Fibroblast of lung (primary cell): ENCODE data around the gene TH. TPM values are rescaled to one million over a fixed set of nuclear protein-coding genes. Genes with fewer than 3 reads are reported as not detected.

Experiments used
- DNase-seq, 2 donors: peaks; one replicate each; pipeline versions ENCODE4 v3.0.0 to v3.0.0-alpha.2; 2010; ENCODE audit warnings: low read depth in 2 of 2
- H2AFZ ChIP-seq: 2 replicates; pipeline ENCODE4 v1.5.1; 2012; ENCODE audit warnings: low read length, control low read depth, inconsistent platforms
- H3K27ac ChIP-seq: 2 replicates; pipeline ENCODE4 v1.5.1; 2011; ENCODE audit warnings: low read length, control low read depth; ENCODE audit not compliant: insufficient read depth
- H3K27me3 ChIP-seq: 2 replicates; pipeline ENCODE4 v1.5.1; 2011; ENCODE audit warnings: mild to moderate bottlenecking, low read length; ENCODE audit not compliant: control insufficient read depth, insufficient read depth
- H3K36me3 ChIP-seq: 2 replicates; pipeline ENCODE4 v1.5.1; 2011; ENCODE audit warnings: low read length; ENCODE audit not compliant: control insufficient read depth, insufficient read depth
- H3K4me1 ChIP-seq: 2 replicates; pipeline ENCODE4 v1.5.1; 2011; ENCODE audit warnings: low read length; ENCODE audit not compliant: control insufficient read depth, insufficient read depth; ENCODE audit errors: extremely low read depth
- H3K4me2 ChIP-seq: 2 replicates; pipeline ENCODE4 v1.5.1; 2011; ENCODE audit warnings: low read length, control low read depth; ENCODE audit not compliant: insufficient read depth; ENCODE audit errors: extremely low read depth
- H3K4me3 ChIP-seq, 4 experiments: fragments of 200-600 bp in 1 of 4; sonication (generic) in 1 of 4; replicated peaks in 1 of 4; 2 replicates each; pipeline ENCODE4 v1.5.1; 2011 to 2016; ENCODE audit warnings: low read length in 4 of 4, low read depth in 3 of 4, mild to moderate bottlenecking in 3 of 4, control low read depth in 2 of 4, inconsistent platforms in 1 of 4, mixed read lengths in 1 of 4; ENCODE audit not compliant: insufficient read depth in 1 of 4; ENCODE audit errors: control extremely low read depth in 1 of 4
- H3K79me2 ChIP-seq: 2 replicates; pipeline ENCODE4 v1.5.1; 2012; ENCODE audit warnings: mild to moderate bottlenecking, low read length, inconsistent platforms; ENCODE audit not compliant: control insufficient read depth, insufficient read depth
- H3K9ac ChIP-seq: 2 replicates; pipeline ENCODE4 v1.5.1; 2011; ENCODE audit warnings: mild to moderate bottlenecking, low read length, control low read depth; ENCODE audit not compliant: insufficient read depth
- H3K9me3 ChIP-seq: 2 replicates; pipeline ENCODE4 v1.5.1; 2012; ENCODE audit warnings: low read depth, low read length; ENCODE audit not compliant: control insufficient read depth, insufficient read depth
- H4K20me1 ChIP-seq: 2 replicates; pipeline ENCODE4 v1.5.1; 2011; ENCODE audit warnings: low read length; ENCODE audit not compliant: control insufficient read depth, insufficient read depth; ENCODE audit errors: extremely low read depth
- EZH2 ChIP-seq: IDR thresholded peaks from 2 replicates; pipeline ENCODE4 v1.5.1; 2012; ENCODE audit warnings: low read length, control low read depth, mild to moderate bottlenecking; ENCODE audit errors: missing control alignments
- polyA plus RNA-seq, 2 donors: library from polyadenylated mRNA; depleted of rRNA in 1 of 2; stranded (reverse) in 1 of 2; unstranded in 1 of 2; fragments of >200 nt; gene quantifications; 2 replicates each; pipeline ENCODE4 v1.2.1, GENCODE V29; 2011 to 2012; ENCODE audit warnings: missing spikeins in 1 of 2
- total RNA-seq: library from RNA; depleted of rRNA; stranded (reverse); fragments of >200 nt; gene quantifications from 2 replicates; pipeline ENCODE4 v1.2.1, GENCODE V29; 2014
- TF ChIP-seq, protein P1 (sequence below), 2 donors: IDR thresholded peaks in 1 of 2; conservative IDR thresholded peaks in 1 of 2; 1 replicate in 1 of 2; 2 replicates in 1 of 2; pipeline ENCODE4 v1.5.1; 2011 to 2012; ENCODE audit warnings: low read length in 2 of 2, control low read depth in 1 of 2, inconsistent platforms in 1 of 2, low read depth in 1 of 2, mild to moderate bottlenecking in 1 of 2

The TH gene
- total and polyA plus RNA-seq, 2 donors (not counting 1 experiment from before 2014, with no cell fraction given): 0.17 TPM; not detected in 1

DNA sequence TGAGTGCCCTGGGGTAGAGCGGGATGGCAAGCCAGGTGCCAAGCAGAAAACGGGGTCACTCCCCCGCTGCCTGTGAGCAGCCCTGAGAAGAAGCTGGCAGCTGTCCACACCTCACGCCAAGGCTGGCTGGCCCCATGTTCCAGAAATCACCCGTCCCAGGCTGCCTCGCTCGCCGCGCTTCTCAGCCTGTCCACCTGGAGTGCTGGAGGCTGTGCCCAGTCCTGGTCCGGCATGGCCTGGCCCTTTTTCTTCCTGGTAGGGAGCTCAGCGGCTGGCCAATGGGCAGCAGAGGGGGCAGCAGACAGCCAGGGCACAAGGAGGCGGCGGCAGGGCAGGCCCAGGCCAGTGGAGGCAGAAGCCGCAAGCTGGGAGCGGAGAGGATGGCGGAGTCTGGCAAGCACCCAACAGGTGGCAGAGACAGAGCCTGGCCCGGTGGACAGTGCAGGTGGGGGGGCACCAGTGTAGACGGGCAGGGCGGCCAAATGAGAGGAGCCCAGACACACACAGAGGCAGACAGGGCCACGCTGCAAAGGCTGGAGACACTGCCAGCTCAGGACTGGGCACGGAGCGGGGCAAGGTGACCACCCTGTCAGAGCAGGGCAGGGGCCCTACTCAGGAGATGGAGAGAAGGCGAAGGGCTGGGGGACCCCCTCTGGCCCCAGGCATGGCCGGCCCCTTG is 37.2 kb upstream of the TH start:
- no peak for TF ChIP-seq EZH2
- TF ChIP-seq, protein P1, sequence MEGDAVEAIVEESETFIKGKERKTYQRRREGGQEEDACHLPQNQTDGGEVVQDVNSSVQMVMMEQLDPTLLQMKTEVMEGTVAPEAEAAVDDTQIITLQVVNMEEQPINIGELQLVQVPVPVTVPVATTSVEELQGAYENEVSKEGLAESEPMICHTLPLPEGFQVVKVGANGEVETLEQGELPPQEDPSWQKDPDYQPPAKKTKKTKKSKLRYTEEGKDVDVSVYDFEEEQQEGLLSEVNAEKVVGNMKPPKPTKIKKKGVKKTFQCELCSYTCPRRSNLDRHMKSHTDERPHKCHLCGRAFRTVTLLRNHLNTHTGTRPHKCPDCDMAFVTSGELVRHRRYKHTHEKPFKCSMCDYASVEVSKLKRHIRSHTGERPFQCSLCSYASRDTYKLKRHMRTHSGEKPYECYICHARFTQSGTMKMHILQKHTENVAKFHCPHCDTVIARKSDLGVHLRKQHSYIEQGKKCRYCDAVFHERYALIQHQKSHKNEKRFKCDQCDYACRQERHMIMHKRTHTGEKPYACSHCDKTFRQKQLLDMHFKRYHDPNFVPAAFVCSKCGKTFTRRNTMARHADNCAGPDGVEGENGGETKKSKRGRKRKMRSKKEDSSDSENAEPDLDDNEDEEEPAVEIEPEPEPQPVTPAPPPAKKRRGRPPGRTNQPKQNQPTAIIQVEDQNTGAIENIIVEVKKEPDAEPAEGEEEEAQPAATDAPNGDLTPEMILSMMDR (conservative IDR thresholded peaks at IDR 0.05 in 1 of 2, IDR thresholded peaks at IDR 0.05 in 1 of 2; ENCODE audit: low read depth in 1 of 2, low read length in 2 of 2): no peak
- H3K9ac ChIP-seq: no peak overlapping the region
- H3K27ac ChIP-seq: no peak overlapping the region
- H2AFZ ChIP-seq: no peak overlapping the region
- no peak overlapping the region for H3K4me3 ChIP-seq
- DNase-seq: no peak
- H3K79me2 ChIP-seq: no peaks in the 10 kb centered on the region
- no peaks in the 10 kb centered on the region for H3K4me1 ChIP-seq
- no peaks in the 10 kb centered on the region for H3K9me3 ChIP-seq
- H3K4me2 ChIP-seq: no peak overlapping the region
- H3K36me3 ChIP-seq: no peaks in the 10 kb centered on the region
- no peaks in the 10 kb centered on the region for H3K27me3 ChIP-seq
- no peaks in the 10 kb centered on the region for H4K20me1 ChIP-seq

GRCh38 chr11:2207773-2208621 is 36.4 kb upstream of the TH start:
- no peak for DNase-seq
- Histone ChIP-seq H3K4me3 (no peak overlapping the region), H2AFZ (no peak overlapping the region)

DNA sequence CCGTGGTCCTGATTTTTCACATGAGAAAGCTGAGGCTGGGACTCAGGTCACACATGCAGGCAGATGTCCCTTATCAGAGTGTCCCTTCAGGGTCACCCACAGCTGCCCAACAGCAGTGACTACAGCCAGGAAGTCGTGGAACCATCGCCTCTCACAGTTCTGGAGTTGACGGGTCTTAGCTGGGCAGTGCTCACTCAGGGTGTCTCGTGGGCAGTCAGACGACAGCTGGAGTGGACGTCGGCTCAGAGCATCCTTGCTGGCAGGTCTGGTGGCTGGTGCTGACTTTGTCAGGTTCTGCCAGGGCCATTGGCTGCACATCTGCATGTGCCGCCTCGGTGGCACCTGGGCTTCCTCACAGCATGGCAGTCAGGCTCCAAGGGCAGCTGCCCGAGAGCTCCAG is 35.6 kb upstream of the TH start:
- no peaks in the 10 kb centered on the region for H3K79me2 ChIP-seq
- no peaks in the 10 kb centered on the region for H3K4me1 ChIP-seq
- no peaks in the 10 kb centered on the region for H3K36me3 ChIP-seq
- no peak for DNase-seq
- no peak overlapping the region for H3K4me3 ChIP-seq
- no peak overlapping the region for H3K4me2 ChIP-seq
- H2AFZ ChIP-seq: no peak overlapping the region
- H4K20me1 ChIP-seq: no peaks in the 10 kb centered on the region
- H3K9me3 ChIP-seq: no peaks in the 10 kb centered on the region
- H3K9ac ChIP-seq: no peak overlapping the region
- TF ChIP-seq, protein P1 (conservative IDR thresholded peaks at IDR 0.05 in 1 of 2, IDR thresholded peaks at IDR 0.05 in 1 of 2; ENCODE audit: low read depth in 1 of 2, low read length in 2 of 2): no peak
- H3K27ac ChIP-seq: no peak overlapping the region
- H3K27me3 ChIP-seq: no peaks in the 10 kb centered on the region

More at GRCh38 chr11:2207773-2208621, 36.4 kb upstream of the TH start:
- Histone ChIP-seq H3K27me3 (no peaks in the 10 kb centered on the region), H3K9ac (no peak overlapping the region), H3K9me3 (no peaks in the 10 kb centered on the region), H3K79me2 (no peaks in the 10 kb centered on the region), H3K4me2 (no peak overlapping the region), H3K27ac (no peak overlapping the region), H3K36me3 (no peaks in the 10 kb centered on the region), H4K20me1 (no peaks in the 10 kb centered on the region), H3K4me1 (no peaks in the 10 kb centered on the region)
- TF ChIP-seq, protein P1 (conservative IDR thresholded peaks at IDR 0.05 in 1 of 2, IDR thresholded peaks at IDR 0.05 in 1 of 2; ENCODE audit: low read depth in 1 of 2, low read length in 2 of 2): no peak
- TF ChIP-seq EZH2: no peak
